Cardiac muscle cell (in vitro differentiated cells and primary cell): ENCODE data around the gene ELAVL3. TPM values are rescaled to one million over a fixed set of nuclear protein-coding genes. Genes with fewer than 3 reads are reported as not detected.

Experiments used
- DNase-seq, 2 donors: peaks; one replicate each; pipeline versions ENCODE4 v3.0.0 to v3.0.0-alpha.2; 2010 to 2017; ENCODE audit warnings: low read depth in 1 of 2, low spot score in 1 of 2
- H3K27ac ChIP-seq: fragments of 200-600 bp; sonication (generic); 2 replicates; pipeline ENCODE4 v1.5.1; 2016
- H3K27me3 ChIP-seq: fragments of 200-600 bp; sonication (generic); 2 replicates; pipeline ENCODE4 v1.6.0; 2016; ENCODE audit warnings: control low read depth
- H3K36me3 ChIP-seq: fragments of 200-600 bp; sonication (generic); 2 replicates; pipeline ENCODE4 v1.5.1; 2016; ENCODE audit warnings: control low read depth
- H3K4me1 ChIP-seq: fragments of 200-600 bp; sonication (generic); 2 replicates; pipeline ENCODE4 v1.8.1; 2017; ENCODE audit warnings: low read depth, mild to moderate bottlenecking, mixed run types
- H3K4me3 ChIP-seq: fragments of 200-600 bp; sonication (generic); 2 replicates; pipeline ENCODE4 v1.5.1; 2016; ENCODE audit warnings: mild to moderate bottlenecking
- H3K9me3 ChIP-seq: fragments of 200-600 bp; sonication (generic); 2 replicates; pipeline ENCODE4 v1.5.1; 2017; ENCODE audit warnings: low read depth, mild to moderate bottlenecking, control low read depth
- polyA plus RNA-seq: library from polyadenylated mRNA; unstranded; fragments of >200 nt; fragmentation: Nextera tagmentation; extraction: Ambion mirVana; gene quantifications from 2 replicates; pipeline ENCODE4 v1.2.1, GENCODE V29; 2016
- total RNA-seq: library from RNA; depleted of rRNA; stranded (reverse); fragments of >200 nt; gene quantifications from 2 replicates; pipeline ENCODE4 v1.2.3, GENCODE V29; 2016
- TF ChIP-seq, protein P1 (sequence below): IDR thresholded peaks from 2 replicates; pipeline ENCODE4 v1.5.1; 2012; ENCODE audit warnings: low read depth, mild to moderate bottlenecking, low read length

Gene ELAVL3
- total and polyA plus RNA-seq, 2 experiments from 2014 or later = 0.09 to 0.10 TPM

DNA sequence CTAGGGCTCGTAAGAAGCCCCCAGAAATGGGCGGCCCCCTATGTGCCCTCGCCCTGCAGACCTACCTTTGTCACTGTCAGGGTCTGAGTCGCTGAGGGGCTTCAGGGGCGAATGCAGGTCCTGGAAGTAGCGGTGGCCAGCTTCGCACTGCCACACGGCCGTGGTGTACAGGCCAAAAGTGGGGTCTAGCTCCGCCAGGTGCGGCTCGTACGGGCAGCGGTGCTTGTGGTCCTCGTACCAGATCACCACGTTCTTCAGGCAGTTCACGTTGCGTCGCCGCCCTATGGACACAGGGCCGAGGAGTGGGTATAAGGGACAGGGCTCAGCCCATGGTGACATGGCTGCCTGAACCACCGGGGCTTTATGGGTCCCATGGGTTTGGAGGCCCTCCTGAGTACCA lies 15.0 kb upstream of the ELAVL3 start:
- H3K27ac ChIP-seq = no peak overlapping the region
- TF ChIP-seq, protein P1, sequence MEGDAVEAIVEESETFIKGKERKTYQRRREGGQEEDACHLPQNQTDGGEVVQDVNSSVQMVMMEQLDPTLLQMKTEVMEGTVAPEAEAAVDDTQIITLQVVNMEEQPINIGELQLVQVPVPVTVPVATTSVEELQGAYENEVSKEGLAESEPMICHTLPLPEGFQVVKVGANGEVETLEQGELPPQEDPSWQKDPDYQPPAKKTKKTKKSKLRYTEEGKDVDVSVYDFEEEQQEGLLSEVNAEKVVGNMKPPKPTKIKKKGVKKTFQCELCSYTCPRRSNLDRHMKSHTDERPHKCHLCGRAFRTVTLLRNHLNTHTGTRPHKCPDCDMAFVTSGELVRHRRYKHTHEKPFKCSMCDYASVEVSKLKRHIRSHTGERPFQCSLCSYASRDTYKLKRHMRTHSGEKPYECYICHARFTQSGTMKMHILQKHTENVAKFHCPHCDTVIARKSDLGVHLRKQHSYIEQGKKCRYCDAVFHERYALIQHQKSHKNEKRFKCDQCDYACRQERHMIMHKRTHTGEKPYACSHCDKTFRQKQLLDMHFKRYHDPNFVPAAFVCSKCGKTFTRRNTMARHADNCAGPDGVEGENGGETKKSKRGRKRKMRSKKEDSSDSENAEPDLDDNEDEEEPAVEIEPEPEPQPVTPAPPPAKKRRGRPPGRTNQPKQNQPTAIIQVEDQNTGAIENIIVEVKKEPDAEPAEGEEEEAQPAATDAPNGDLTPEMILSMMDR = no peak

DNA sequence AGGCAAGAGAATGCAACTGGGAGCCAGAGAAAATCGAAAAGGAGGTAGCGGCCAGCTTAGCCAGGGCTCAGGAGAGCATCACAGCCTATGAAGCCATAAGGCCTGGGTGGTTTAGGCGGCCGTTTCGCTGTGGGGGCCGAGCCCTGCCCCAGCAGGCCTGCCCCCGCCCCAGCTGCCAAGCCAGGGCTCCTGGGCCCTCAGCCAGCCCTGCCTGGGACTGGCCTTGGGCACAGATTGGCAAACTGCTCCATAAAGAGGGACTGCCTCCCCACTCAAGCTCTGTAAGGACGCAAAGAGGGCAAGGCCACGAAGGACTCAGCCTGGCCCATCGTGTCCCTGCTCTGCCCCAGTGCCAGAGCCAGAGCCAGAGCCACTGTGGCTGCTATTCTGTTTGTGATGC lies 14.6 kb upstream of the ELAVL3 start:
- no peaks in the 10 kb centered on the region for H3K9me3 ChIP-seq
- H3K27ac ChIP-seq = no peak overlapping the region
- H3K27me3 ChIP-seq = no peaks in the 10 kb centered on the region
- DNase-seq = no peak
- TF ChIP-seq, protein P1 = no peak
- H3K4me1 ChIP-seq = peaks cover 8% of the 10 kb centered on the region
- H3K36me3 ChIP-seq = peaks cover 10% of the 10 kb centered on the region
- H3K4me3 ChIP-seq = no peak overlapping the region

More for the DNA sequence above, 15.0 kb upstream of the ELAVL3 start:
- H3K4me1 ChIP-seq = peaks cover 9% of the 10 kb centered on the region
- H3K9me3 ChIP-seq = no peaks in the 10 kb centered on the region
- no peaks in the 10 kb centered on the region for H3K27me3 ChIP-seq
- no peak overlapping the region for H3K4me3 ChIP-seq
- no peak for DNase-seq
- H3K36me3 ChIP-seq = peaks cover 7% of the 10 kb centered on the region

DNA sequence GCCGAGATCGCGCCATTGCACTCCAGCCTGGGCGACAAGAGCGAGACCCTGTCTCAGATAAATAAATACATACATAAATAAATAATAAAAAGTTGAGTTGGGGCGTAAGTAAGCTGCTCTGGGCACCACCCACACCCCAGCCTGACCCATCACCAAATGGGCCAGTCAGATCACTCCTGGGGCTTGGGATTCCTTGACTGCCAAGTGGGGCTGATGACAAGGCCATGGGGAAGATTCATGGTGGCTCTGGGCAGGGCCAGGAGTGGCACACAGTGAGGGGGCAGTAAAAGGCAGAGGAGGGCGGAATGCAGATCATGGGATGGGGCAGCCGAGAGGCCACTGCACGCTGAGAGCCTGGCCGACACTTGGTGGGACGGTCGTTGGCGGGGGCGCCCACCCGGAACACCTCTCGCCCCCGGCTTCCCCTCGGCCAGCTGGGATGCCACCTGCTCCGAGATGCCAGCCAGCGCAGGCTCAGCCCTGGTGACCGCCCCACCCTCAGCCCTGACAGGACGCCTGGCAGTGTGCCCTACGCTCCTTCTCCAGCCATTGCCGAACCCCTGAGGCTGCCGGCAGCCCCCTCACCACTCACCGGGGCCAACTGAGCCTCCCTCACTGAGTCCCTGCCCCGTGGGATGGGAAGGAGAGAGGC lies 13.9 kb upstream of the ELAVL3 start:
- Histone ChIP-seq H3K4me3 (no peak overlapping the region), H3K36me3 (peaks cover 12% of the 10 kb centered on the region), H3K27ac (no peak overlapping the region), H3K9me3 (no peaks in the 10 kb centered on the region), H3K4me1 (peaks cover 1% of the 10 kb centered on the region), H3K27me3 (no peaks in the 10 kb centered on the region)
- TF ChIP-seq, protein P1 = no peak
- DNase-seq = no peak

DNA sequence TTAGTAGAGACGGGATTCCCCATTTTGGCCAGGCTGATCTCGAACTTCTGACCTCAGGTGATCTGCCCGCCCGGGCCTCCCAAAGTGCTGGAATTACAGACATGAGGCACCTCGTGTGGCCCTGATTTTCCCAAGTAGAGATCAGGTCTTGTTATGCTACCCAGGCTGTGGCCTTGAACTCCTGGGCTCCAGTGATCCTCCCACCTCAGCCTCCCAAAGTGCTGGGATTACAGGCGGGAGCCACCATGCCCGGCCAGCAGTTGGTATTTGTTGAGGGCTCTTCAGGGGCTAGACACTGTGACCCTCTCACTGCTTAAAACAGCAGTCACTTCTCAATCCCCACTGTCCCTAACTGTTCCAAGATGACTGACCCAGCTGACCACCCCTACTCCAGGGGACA lies 8.5 kb upstream of the ELAVL3 start:
- H3K27me3 ChIP-seq = no peaks in the 10 kb centered on the region
- H3K4me3 ChIP-seq = no peak overlapping the region
- H3K36me3 ChIP-seq = peaks cover 11% of the 10 kb centered on the region
- no peaks in the 10 kb centered on the region for H3K4me1 ChIP-seq
- TF ChIP-seq, protein P1 = no peak
- no peak overlapping the region for H3K27ac ChIP-seq
- DNase-seq = no peak
- no peaks in the 10 kb centered on the region for H3K9me3 ChIP-seq

DNA sequence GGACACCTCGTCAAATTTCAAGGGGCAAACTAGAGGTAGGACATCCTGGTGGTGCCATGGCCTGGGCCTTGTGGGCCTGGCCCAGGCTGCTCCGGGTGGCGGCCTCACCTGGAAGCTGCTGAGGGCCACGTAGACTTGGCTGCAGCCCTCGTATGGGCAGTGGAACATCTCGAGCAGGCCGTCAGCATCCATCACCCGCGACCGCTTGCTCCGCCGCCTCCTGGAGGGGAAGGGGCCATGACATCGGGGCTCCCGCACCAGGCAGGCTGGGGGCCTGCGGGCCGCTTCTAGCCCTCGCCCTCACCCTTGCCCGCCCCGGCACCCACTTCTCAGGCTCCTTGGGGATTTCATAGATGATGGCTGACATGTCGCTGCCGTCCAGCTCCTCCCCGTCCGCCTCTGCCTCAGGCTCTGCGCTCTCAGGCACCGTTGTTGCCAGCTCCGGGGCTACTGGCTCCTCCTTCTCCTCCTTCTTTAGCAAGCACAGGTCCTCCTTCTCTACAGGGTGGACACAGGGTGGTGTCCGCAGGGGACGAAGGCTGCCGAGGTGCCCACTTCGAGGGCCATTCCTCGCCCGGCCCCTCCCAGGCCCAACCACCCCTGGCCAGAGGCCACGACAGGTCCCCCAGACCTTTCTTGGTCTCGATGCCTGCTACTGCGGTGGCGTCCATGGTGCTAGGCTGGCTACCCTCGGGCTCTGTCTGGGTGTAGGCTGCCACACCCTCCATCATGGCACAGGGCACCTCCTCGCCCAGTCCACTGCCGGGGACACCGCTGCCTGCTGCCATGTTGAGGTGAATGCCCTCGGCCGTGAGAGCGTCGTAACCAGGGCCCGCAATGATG lies 6.0 kb upstream of the ELAVL3 start:
- DNase-seq = no peak

More for the DNA sequence above, 6.0 kb upstream of the ELAVL3 start:
- Histone ChIP-seq H3K9me3 (no peaks in the 10 kb centered on the region), H3K27me3 (peaks cover 13% of the 10 kb centered on the region), H3K27ac (no peak overlapping the region), H3K4me3 (no peak overlapping the region), H3K4me1 (peaks cover 3% of the 10 kb centered on the region), H3K36me3 (peaks cover 8% of the 10 kb centered on the region)
- TF ChIP-seq, protein P1 = no peak
